ENCODE results near the gene ABCA3. TPM values are rescaled to one million over a fixed set of nuclear protein-coding genes. Genes with fewer than 3 reads are reported as not detected.
A peak's percentile ranks its signal among the peaks of the same experiment; 100 is the strongest.

ABCA3 gene
- total RNA-seq, 2 experiments from 2014 or later, result 8.3 to 8.7 TPM

- Mint-ChIP-seq H3K4me1 (peaks cover 22% of the 10 kb centered on the region), H3K4me3 (peak overlapping the region; percentile 10), H3K27me3 (no peaks in the 10 kb centered on the region), H3K27ac (no peak overlapping the region), H3K9me3 (no peaks in the 10 kb centered on the region), H3K36me3 (ENCODE audit: low read depth) (peaks cover 10% of the 10 kb centered on the region)
- ChIA-PET CTCF (no interaction called here), POLR2A (interaction anchor here (1.0 to 1.5 kb wide), 3 partner anchors 25 to 37 kb away, joined by 3 to 6 read pairs (median 3); partner anchors contain the start of gene ECI1)
- DNase-seq, result no peak
Observed at GRCh38 chr16:2226918-2227317, 113.6 kb downstream of the ABCA3 start.

GRCh38 chr16:2226245-2226793 is 114.2 kb downstream of the ABCA3 start:
- Mint-ChIP-seq H3K27me3 (no peaks in the 10 kb centered on the region), H3K36me3 (ENCODE audit: low read depth) (peaks cover 8% of the 10 kb centered on the region), H3K4me1 (peaks cover 22% of the 10 kb centered on the region), H3K9me3 (no peaks in the 10 kb centered on the region), H3K27ac (no peak overlapping the region), H3K4me3 (no peak overlapping the region)
- ChIA-PET CTCF (no interaction called here), POLR2A (interaction anchor here (0.9 to 1.5 kb wide), 5 partner anchors 10 to 306 kb away, joined by 3 to 6 read pairs (median 3); partner anchors contain the start of genes DNASE1L2 and ECI1)
- no peak for DNase-seq

Other genes starting within 250 kb of the ABCA3 start
- 10 to 100 TPM; 60.5 to 69.6 TPM for gene PKD1, start 204.8 kb downstream of the ABCA3 start, total RNA-seq
- gene RAB26, start 192.1 kb downstream of the ABCA3 start, total RNA-seq, result 1 to 10 TPM in 1 of 2 experiments, under 1 TPM in 1; 0.83 to 1.1 TPM
- gene TRAF7, start 184.9 kb downstream of the ABCA3 start, total RNA-seq, result 10 to 100 TPM; 57.3 to 60.3 TPM
- gene CASKIN1, start 144.1 kb downstream of the ABCA3 start, total RNA-seq, result 1 to 10 TPM in 1 of 2 experiments, under 1 TPM in 1; 0.18 to 1.4 TPM
- 10 to 100 TPM; 32.6 to 33.7 TPM for gene MLST8, start 135.3 kb downstream of the ABCA3 start, total RNA-seq
- 10 to 100 TPM; 10.3 to 12.5 TPM for gene BRICD5, start 129.9 kb downstream of the ABCA3 start, total RNA-seq
- 10 to 100 TPM; 17.9 to 19.2 TPM for gene PGP, start 125.9 kb downstream of the ABCA3 start, total RNA-seq
- gene E4F1, start 117.1 kb downstream of the ABCA3 start, total RNA-seq, result 10 to 100 TPM; 26.3 to 29.4 TPM
- gene DNASE1L2, start 104.3 kb downstream of the ABCA3 start, total RNA-seq, result 1 to 10 TPM; 2.0 to 2.3 TPM
- 10 to 100 TPM; 43.0 to 44.8 TPM for gene ECI1, start 89.1 kb downstream of the ABCA3 start, total RNA-seq
- 100 to 1,000 TPM; 218 to 222 TPM for gene RNPS1, start 72.6 kb downstream of the ABCA3 start, total RNA-seq
- 10 to 100 TPM; 74.5 to 75.8 TPM for gene CCNF, start 88.7 kb upstream of the ABCA3 start, total RNA-seq
- gene TEDC2, start 119.4 kb upstream of the ABCA3 start, total RNA-seq, result 10 to 100 TPM; 12.5 to 13.9 TPM
- gene NTN3, start 130.6 kb upstream of the ABCA3 start, total RNA-seq, result not detected
- 10 to 100 TPM; 11.4 to 13.7 TPM for gene TBC1D24, start 134.4 kb upstream of the ABCA3 start, total RNA-seq
- 100 to 1,000 TPM; 112 to 125 TPM for gene ATP6V0C, start 173.2 kb upstream of the ABCA3 start, total RNA-seq
- gene AMDHD2, start 179.6 kb upstream of the ABCA3 start, total RNA-seq, result 10 to 100 TPM; 51.6 to 55.5 TPM
- gene CEMP1, start 190.7 kb upstream of the ABCA3 start, total RNA-seq, result under 1 TPM in 1 of 2 experiments, not detected in 1; 0.23 TPM
- 10 to 100 TPM; 43.5 to 45.2 TPM for gene PDPK1, start 197.3 kb upstream of the ABCA3 start, total RNA-seq

Data from activated CD4-positive, alpha-beta memory T cell treated with anti-CD3 and anti-CD28 coated beads, Interleukin-2, amount 10 ng/mL, durations not matched to agents 7 days and 5 days (primary cell).